ENCODE results near the gene VAMP8.
A peak's percentile ranks its signal among the peaks of the same experiment; 100 is the strongest.
"Not testable (repeated sequence)": the region's sequence is repeated elsewhere in the genome, so short reads cannot be mapped to it uniquely, and the experiment has no call there.

VAMP8 gene

GRCh38 chr2:85577386-85578242 is at the start of gene VAMP8:
TSS of gene VAMP8 (plus strand) at chr2:85577586. CDS start at chr2:85577647, 61 bp downstream.
- DNase-seq: no peak

GRCh38 chr2:85527787-85528186 is 49.6 kb upstream of the VAMP8 start:
- no peak for DNase-seq

DNA sequence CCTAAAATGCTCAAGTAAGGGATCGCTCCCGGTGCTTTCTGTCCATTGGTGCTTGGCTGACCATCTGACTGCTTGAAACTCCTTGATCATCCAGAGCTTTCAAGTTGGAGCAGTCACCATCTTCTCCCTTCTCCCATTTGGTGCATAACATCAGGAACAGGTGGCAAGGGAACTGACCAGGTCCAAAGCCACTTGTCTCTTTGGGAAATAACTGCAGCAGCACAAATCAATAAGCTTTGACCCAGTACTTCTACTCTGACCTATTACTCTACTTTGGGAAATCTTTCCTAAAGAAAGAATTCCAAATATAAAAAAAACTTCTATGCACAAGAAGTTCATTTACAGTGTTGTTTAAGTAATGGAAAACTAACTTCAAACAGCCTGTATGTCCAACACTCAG is 49.0 kb upstream of the VAMP8 start:
- DNase-seq: no peak

- DNase-seq: no peak
Observed at GRCh38 chr2:85529809-85530208, 47.6 kb upstream of the VAMP8 start.

- DNase-seq: no peak
Observed at GRCh38 chr2:85531589-85531988, 45.8 kb upstream of the VAMP8 start.

GRCh38 chr2:85534099-85534498 is 43.3 kb upstream of the VAMP8 start:
- DNase-seq: no peak

DNA sequence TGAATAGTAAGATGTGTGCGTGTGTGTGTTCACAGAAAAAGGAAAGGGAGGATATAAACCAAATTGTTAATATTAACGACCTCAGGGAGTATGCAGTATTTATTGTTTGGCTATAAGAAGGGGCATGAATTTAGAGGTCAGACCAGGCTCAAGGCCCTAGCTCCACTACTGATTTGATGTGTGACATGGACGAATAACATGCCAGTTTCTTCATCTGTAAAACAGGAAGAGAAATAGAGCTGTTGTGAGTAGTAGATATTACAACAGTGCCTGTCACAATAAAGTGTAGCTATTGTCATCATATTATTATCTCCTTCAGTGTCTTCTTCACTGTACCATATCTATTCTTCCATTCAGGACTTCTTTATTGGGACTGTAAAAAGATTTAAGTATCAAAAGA is 42.5 kb upstream of the VAMP8 start:
- DNase-seq: no peak

- DNase-seq: no peak
Observed at GRCh38 chr2:85536479-85536878, 40.9 kb upstream of the VAMP8 start.

- DNase-seq: peak; percentile 41 to 48
Observed at GRCh38 chr2:85537600-85538506, 39.5 kb upstream of the VAMP8 start.

DNA sequence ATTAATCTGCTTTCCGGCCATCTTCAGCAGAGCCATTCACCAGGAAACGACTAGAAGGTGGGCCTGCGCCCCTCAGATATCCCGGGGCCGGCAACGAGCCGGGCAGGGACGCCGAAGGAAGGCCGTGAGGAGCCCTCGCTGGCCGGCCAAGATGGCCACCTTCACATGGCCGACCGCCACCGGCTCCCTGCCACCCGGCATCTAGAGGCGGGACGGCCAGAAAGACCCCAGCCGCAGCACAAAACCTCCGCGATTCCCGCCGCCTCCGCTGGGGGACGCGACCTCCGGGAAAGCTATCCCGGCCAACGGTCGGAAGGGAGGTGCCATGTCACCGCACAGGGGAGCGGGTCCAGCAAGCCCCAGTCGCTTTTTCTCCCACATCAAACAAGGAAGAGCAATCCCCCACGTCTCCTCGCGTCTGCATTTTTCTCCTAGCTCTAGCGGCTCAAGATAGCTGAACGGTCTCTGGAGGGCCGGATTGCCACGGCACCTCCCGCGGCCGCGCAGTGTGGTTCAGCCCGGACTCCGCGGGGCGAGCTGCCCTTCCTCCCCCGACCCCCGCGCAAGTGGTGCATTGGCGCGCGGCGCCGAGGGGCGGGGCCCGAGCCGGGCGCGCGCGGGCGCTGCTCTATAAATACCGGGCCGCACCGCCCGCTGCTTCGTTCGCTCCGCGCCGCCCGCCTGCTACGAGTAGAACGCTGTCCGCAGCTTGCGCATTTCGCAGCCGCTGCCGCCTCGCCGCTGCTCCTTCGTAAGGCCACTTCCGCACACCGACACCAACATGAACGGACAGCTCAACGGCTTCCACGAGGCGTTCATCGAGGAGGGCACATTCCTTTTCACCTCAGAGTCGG is 38.7 kb upstream of the VAMP8 start, which contains the start of gene MAT2A:
Gene MAT2A, plus strand, starts transcription at position 662 of the 854 bp plus-strand sequence. Its CDS starts 120 bp downstream, at position 782.
- DNase-seq: peak; percentile 93 to 96

DNA sequence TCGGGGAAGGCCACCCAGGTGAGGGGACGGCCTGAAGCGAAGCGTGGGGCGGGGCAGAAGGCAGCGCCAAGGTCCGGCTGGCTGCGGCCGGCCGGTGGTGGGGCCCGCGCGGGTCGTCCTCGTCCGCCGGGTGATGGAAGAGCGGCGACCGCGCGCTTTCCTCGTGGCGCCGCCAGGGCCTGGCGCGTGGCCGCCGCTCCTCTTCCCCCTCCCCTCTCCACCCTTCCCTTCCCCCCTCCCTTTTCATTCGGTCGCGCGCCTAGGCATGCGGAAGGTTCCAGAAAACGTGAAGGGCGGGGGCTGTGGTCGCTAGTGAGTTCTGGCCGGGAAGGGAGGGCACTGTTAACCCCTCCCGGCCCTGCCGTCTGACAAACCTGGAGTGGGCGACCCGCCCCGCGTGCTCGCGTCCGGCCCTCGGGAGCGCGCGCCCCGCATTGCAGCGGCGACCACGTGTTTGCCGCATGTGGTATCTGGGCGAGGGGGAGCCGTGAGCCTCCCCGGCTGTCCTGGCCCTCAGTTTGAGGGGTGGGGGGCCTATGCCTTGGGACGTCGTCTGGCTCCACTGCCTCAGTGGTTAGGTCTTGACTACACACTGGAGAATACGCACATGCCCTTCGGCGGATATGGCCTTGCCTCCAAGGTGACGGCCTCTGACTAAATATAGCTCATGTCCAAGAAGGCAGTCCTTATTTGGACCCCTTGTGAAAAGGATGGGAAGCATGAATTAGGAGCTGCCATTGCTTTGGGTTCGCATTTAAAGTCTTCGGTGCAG is 37.8 kb upstream of the VAMP8 start:
- peak; percentile 34 to 61 for DNase-seq

DNA sequence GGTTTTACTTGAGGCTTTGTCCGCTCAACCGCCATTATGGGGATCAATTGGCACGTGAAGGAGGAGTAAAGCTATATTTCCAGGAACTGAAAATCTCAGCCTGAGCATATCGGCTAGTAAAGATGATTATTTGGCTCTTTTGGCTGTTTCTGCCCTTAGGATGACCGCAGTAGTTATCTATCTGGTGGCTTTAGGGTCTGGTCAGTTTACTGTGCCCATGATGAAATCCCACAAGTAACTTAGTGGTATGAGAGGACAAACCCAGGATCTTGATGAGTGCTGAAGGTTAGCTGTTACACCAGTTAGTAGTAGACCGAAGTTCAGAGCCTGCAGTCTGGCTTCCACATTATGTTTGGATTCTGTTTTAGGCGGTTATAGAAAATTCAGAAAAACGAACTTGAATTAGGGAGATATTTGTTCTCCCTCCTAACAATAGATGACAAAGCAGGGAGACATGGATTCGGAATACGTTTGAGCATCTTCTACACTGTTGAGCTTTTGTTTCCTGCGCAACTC is 37.2 kb upstream of the VAMP8 start:
- no peak for DNase-seq

DNA sequence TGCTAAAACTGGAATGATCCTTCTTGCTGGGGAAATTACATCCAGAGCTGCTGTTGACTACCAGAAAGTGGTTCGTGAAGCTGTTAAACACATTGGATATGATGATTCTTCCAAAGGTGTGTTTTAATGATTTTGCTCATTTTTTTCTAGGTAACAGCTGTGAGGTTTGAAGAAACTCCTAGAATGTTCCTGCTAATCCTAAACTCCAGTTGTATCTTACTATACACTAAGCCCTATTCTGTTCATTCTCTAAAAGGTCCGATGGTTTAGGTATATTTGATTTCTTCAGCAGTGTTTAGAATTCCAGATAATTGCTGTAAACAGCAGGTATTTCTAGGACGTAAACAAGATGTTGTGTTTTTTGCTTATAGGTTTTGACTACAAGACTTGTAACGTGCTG is 36.1 kb upstream of the VAMP8 start:
- DNase-seq: no peak

- no peak for DNase-seq
Observed at GRCh38 chr2:85541753-85542457, 35.5 kb upstream of the VAMP8 start.

- DNase-seq: no peak
Observed at GRCh38 chr2:85542777-85543176, 34.6 kb upstream of the VAMP8 start.

DNA sequence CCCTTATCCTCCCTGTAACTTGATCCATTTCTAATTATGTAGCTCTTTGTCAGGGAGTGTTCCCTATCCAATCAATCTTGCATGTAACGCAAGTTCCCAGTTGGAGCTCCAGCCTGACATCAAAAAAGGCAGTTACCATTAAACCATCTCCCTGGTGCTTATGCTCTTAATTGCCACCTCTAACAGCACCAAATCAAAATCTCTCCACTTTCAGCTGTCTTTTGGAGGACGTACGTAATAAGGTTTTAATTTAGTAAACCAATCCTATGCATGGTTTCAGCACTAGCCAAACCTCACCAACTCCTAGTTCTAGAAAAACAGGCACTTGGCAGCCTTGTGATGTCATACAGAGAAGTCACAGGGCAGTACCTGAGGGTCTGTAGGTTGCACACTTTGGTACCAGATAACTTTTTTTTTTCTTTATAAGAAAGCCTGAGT is 33.1 kb upstream of the VAMP8 start:
- DNase-seq: not testable (repeated sequence)

GRCh38 chr2:85544915-85545779 is 32.2 kb upstream of the VAMP8 start:
- not testable (repeated sequence) for DNase-seq

GRCh38 chr2:85545780-85546240 is 31.6 kb upstream of the VAMP8 start:
- DNase-seq: no peak

DNA sequence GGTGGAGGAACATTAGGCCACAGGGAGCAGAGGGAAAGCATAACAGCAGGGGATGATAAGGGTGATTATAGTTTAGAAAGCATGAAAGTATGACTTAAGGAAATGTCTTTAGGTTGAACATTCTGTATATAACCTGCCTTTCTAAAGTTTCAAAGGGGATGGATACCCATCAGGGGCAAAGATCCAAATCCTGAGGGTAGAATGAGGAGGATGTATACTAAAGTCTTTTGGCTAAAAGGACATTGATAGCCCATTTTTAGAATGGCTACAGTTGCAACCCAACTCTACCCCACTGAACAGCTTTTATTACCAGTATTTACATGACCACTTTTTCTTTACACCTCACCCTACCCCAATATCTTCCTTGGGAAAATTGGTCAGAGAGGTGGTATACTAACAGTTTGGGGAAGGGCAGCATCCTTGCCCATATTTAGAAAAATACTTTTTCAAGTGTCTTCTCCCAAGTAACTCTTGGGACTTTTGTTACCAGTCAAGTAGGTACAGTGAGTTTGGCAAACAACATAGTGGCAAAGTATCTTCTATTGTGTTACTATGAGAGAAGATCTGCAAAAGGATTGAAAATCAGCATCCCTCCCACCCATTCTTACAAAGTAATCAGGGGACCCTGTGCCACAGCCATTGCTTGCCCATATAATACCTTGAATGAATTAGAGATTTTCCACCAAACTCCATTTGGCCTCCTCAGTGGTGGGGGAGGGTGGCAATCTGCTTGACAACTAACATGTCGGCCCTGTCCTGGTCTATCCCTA is 30.1 kb upstream of the VAMP8 start:
- DNase-seq: no peak

Data from NCI-H1930 (cell line).